GM12873 (cell line): Measurements from ENCODE around the gene PPP1R13L.

Experiments
- TF ChIP-seq, protein P1 (sequence below): IDR thresholded peaks from 2 replicates; pipeline ENCODE4 v1.5.1; 2012; ENCODE audit warnings: low read depth, mild to moderate bottlenecking, moderate library complexity, low read length, control low read depth; ENCODE audit not compliant: insufficient read depth; ENCODE audit errors: missing control alignments

The PPP1R13L gene

DNA sequence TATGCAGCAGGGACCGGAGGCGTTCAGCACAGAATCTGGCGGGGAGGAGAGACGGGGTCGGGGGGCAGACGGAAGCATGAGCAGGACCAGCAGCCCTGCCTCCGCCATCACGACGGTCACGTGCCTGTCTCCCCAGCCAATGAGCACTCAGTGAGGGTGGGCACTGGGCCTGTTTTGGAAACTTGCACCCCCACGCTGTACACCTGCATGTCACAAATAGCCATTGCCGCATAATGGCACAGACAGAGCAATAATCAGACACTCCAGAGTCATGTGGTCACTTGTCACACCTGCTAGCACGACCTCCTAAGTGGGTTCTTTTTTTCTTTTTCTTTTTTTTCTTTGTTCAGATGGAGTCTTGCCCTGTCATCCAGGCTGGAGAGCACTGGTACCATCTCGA is 43.3 kb downstream of the PPP1R13L start:
- TF ChIP-seq, protein P1, sequence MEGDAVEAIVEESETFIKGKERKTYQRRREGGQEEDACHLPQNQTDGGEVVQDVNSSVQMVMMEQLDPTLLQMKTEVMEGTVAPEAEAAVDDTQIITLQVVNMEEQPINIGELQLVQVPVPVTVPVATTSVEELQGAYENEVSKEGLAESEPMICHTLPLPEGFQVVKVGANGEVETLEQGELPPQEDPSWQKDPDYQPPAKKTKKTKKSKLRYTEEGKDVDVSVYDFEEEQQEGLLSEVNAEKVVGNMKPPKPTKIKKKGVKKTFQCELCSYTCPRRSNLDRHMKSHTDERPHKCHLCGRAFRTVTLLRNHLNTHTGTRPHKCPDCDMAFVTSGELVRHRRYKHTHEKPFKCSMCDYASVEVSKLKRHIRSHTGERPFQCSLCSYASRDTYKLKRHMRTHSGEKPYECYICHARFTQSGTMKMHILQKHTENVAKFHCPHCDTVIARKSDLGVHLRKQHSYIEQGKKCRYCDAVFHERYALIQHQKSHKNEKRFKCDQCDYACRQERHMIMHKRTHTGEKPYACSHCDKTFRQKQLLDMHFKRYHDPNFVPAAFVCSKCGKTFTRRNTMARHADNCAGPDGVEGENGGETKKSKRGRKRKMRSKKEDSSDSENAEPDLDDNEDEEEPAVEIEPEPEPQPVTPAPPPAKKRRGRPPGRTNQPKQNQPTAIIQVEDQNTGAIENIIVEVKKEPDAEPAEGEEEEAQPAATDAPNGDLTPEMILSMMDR, result no peak

DNA sequence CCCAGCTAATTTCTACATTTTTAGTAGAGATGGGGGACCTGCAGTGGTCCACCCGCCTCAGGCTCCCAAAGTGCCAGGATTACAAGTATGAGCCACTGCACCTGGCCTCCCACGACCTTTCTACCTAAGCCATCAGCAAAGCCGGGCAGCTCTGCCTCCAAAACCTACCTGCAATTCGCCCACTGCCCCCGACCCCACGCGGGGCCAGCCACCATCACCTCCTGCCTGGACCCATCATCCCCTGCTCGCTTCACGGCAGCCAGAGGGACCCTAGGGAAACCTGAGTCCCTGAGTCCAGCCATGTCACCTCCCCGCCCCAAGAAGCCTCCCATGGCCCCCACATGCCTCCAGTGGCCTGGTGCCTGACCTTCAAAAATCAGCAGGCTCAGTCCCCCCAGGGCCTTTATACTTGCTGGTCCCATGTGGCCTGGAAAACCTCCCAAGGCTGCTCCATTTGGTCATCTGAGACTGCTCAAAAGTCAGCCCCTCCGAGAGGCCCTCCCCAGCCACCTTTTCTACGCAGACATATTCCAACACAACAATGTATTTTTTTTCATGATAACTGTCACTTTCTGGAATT is 46.6 kb downstream of the PPP1R13L start:
- TF ChIP-seq, protein P1, result no peak

DNA sequence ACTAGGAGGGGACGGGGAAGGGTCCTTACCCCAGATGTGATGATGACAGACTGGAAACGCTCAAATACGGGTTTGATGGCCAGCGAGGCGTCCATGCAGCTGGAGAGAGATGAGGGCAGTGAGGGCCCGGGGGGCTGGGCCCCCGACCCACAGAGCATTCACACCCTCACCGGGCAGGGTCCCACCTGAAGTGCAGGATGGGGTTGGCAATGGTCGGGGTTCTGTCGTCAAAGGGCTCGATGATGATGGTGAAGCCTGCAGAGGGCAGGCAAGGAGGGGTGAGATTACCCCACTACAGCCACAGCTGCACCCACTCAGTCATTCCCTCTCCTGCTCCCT is 47.5 kb downstream of the PPP1R13L start:
- TF ChIP-seq, protein P1, result no peak

DNA sequence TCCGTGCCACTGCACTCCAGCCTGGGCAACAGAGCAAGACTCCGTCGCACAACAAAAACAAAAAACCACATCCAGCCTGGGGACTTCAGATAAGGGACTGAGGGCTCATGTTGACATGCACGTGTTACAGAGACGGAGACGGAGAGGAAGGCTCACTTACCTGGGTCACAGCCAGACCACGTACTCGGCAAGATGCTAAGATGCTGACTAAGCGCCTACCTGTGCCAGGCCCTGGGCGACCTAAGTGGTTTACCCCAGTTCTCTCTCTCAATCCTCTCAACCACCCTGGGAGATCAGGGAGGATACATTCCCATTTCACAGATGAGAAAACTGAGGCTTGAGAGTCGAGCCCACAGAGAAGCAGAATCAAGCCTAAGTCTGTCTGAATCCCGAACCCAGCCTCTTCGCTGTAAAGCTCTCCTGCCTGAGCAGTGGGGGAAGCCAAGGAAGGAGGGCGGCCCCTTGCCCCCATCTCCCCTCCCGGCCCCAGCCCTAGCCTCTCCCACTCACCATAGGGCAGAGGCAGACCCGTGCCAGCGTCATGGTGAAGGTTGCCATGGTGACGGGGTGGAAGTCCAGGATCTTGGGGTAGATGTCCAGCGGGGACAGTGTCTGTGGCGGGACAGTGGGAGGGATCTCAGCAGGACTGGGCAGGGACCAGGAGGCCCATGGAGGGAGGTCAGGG is 48.0 kb downstream of the PPP1R13L start:
- TF ChIP-seq, protein P1, result no peak

DNA sequence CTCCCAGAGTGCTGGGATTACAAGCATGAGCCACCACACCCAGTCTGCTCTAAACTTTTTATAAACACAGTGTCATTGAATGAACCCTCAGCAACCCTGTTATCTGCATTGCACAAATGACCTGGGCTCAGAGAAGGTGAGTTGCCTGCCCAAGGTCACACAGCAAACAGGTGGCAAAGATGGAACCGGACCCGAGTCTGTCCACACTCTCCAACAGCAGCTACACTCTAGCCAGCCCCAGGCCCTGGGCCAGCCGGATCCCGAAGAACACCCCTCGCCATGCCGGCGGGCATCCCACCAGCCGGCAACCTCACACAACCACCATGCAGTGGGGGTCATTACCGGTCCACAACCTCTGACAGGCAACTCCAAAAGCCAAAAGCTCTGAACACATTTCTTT is 49.0 kb downstream of the PPP1R13L start:
- TF ChIP-seq, protein P1, result no peak

DNA sequence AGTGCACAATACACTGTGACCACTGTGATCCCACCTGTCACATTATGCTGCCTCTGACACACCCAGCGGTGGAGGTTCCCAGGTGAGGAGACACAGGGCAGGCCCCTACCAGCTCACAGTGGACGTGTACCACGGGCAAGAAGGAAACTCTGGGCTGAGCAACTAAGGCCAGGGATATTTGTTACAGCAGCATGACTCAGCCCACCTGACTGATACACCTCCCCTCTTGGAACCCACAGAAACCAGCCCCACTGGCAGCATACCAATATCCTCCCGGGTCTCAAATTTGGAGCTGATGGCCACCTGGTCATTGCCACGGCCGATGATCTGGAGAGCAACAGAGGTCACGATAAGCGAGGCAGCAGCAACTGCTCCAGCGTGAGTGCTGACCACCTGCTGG is 49.5 kb downstream of the PPP1R13L start:
- TF ChIP-seq, protein P1, result no peak

DNA sequence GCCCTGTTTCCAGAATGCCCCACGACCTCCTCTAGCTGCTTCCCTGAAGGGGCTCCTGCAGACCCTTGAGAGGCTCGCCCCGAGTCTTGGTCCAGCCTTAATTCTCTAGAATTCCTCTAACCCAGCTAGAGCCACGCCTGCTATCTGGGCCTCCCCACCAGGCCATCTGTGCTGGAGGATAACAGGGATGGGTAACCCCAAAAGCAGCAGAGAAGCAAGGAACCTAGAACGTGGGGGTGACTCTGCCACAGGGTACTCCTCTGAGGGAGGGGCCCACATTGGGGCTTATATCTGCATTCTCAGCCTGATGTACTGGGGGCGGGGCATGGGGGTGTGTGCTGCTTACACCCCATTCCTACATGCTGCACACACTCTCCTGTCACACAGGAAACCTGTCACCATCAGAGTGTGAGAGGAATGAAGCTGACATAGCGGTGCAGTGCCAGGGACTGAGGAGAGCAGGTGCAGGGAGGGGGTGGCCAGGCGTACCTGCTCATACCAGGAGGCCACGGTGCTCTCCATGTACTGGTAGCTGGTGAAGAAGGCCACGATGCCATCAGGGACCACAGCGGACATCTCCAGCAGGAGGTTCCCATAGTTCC is 50.5 kb downstream of the PPP1R13L start:
- TF ChIP-seq, protein P1, result no peak
